BLaER1 treated with 17β-estradiol and CSF1 and Interleukin-3, amounts not matched to agents 10 nM and 100 nM (cell line): ENCODE data around the gene GPC6.

Experiments
- H3K27ac ChIP-seq, 11 experiments: shearing (Covaris generic); formaldehyde crosslinking; 2 replicates each; pipeline ENCODE4 v1.8.1; 2022
- H3K27me3 ChIP-seq, 11 experiments: shearing (Covaris generic); formaldehyde crosslinking; 2 replicates each; pipeline ENCODE4 v1.8.1; 2022
- H3K36me3 ChIP-seq, 11 experiments: shearing (Covaris generic); formaldehyde crosslinking; 2 replicates each; pipeline ENCODE4 v1.8.1; 2022
- H3K4me1 ChIP-seq, 10 experiments: shearing (Covaris generic); formaldehyde crosslinking; 2 replicates each; pipeline ENCODE4 v1.8.1; 2022
- H3K4me2 ChIP-seq, 11 experiments: shearing (Covaris generic); formaldehyde crosslinking; 2 replicates each; pipeline ENCODE4 v1.8.1; 2022
- H3K4me3 ChIP-seq, 10 experiments: shearing (Covaris generic); formaldehyde crosslinking; 2 replicates each; pipeline ENCODE4 v1.8.1; 2022
- H3K9ac ChIP-seq, 11 experiments: shearing (Covaris generic); formaldehyde crosslinking; 2 replicates each; pipeline ENCODE4 v1.8.1; 2022
- H3K9me3 ChIP-seq, 11 experiments: shearing (Covaris generic); formaldehyde crosslinking; replicated peaks in 1 of 11; 2 replicates each; pipeline ENCODE4 v1.8.1; 2022
- H4K20me1 ChIP-seq, 11 experiments: shearing (Covaris generic); formaldehyde crosslinking; 2 replicates each; pipeline ENCODE4 v1.8.1; 2022
- Cebpa-rat ChIP-seq, 11 experiments: shearing (Covaris generic); IDR thresholded peaks; 2 replicates each; pipeline ENCODE4 v1.8.1; 2022

Gene GPC6

GRCh38 chr13:94345374-94346195, 1119.0 kb downstream of the GPC6 start:
- Histone ChIP-seq H3K4me3 (no peak overlapping the region), H3K27ac (no peak overlapping the region; a peak in 1 of 22 replicates), H4K20me1 (no peaks in the 10 kb centered on the region), H3K9ac (no peak overlapping the region; a peak in 1 of 22 replicates), H3K9me3 (no peaks in the 10 kb centered on the region), H3K36me3 (no peaks in the 10 kb centered on the region), H3K27me3 (no peaks in the 10 kb centered on the region), H3K4me2 (peak overlapping the region in 8 of 11 experiments; percentile 1 to 57 (median 36); a peak in 8 of 22 replicates), H3K4me1 (peaks cover 5 to 18% (median 15%) of the 10 kb centered on the region in 10 experiments; a peak in 19 of 20 replicates)
- no peak for TF ChIP-seq Cebpa-rat (IDR thresholded peaks at IDR 0.05)

DNA sequence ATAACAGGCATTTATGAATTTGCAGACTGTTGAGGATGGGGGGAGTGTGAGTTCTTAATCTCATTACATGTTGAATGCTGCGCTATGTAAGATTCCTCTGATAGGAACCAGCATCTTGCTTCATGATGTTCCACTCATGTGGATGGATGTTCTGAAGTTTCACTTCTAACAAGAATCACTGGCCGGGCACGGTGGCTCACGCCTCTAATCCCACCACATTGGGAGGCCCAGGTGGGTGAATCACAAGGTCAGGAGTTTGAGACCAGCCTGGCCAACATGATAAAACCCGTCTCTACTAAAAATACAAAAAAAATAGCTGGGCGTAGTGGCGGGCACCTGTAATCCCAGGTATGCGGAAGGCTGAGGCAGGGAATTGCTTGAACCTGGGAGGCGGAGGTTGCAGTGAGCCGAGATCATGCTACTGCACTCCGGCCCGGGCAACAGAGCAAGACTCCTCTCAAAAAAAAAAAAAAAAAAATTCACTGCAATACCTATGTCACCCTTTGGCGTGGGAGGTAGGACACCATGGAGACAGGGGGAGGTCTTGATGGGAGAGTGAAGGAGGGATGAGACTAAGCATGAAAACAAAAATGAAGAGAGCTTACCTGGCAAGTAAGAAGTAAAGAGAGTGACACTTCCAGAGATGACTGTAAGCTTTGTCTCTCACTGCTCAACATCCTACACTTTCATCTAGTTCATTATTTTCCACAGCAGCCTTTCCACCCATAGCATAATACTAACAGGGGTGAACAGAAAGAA, 1119.8 kb downstream of the GPC6 start:
- no peaks in the 10 kb centered on the region for H3K9me3 ChIP-seq
- H3K27ac ChIP-seq, result no peak overlapping the region
- TF ChIP-seq Cebpa-rat (IDR thresholded peaks at IDR 0.05), result no peak
- no peaks in the 10 kb centered on the region for H3K36me3 ChIP-seq
- H3K4me3 ChIP-seq, result no peak overlapping the region
- no peaks in the 10 kb centered on the region for H3K27me3 ChIP-seq
- no peak overlapping the region for H3K4me2 ChIP-seq
- no peak overlapping the region for H3K9ac ChIP-seq
- no peaks in the 10 kb centered on the region for H4K20me1 ChIP-seq
- H3K4me1 ChIP-seq, result peaks cover 11 to 27% (median 16%) of the 10 kb centered on the region in 10 experiments; a peak in 19 of 20 replicates

- Histone ChIP-seq H3K36me3 (no peaks in the 10 kb centered on the region), H4K20me1 (no peaks in the 10 kb centered on the region), H3K4me2 (peak overlapping the region in 5 of 11 experiments; percentile 10 to 89 (median 64); a peak in 10 of 22 replicates), H3K4me3 (no peak overlapping the region), H3K27me3 (no peaks in the 10 kb centered on the region), H3K9ac (peak overlapping the region in 1 of 11 experiments; percentile 22; a peak in 1 of 22 replicates), H3K4me1 (peaks cover 0 to 30% (median 11%) of the 10 kb centered on the region in 10 experiments; a peak in 10 of 20 replicates), H3K27ac (peak overlapping the region in 3 of 11 experiments; percentile 19 to 53 (median 39); a peak in 6 of 22 replicates), H3K9me3 (peaks cover 0 to 2% (median 0%) of the 10 kb centered on the region in 11 experiments; a peak in 1 of 22 replicates)
- no peak for TF ChIP-seq Cebpa-rat (IDR thresholded peaks at IDR 0.05)
Measured at GRCh38 chr13:94351292-94351990, 1124.8 kb downstream of the GPC6 start.

GRCh38 chr13:94352057-94352456, 1125.5 kb downstream of the GPC6 start:
- Histone ChIP-seq H3K27ac (peak overlapping the region in 3 of 11 experiments; percentile 19 to 53 (median 39); a peak in 6 of 22 replicates), H4K20me1 (no peaks in the 10 kb centered on the region), H3K4me3 (no peak overlapping the region)

DNA sequence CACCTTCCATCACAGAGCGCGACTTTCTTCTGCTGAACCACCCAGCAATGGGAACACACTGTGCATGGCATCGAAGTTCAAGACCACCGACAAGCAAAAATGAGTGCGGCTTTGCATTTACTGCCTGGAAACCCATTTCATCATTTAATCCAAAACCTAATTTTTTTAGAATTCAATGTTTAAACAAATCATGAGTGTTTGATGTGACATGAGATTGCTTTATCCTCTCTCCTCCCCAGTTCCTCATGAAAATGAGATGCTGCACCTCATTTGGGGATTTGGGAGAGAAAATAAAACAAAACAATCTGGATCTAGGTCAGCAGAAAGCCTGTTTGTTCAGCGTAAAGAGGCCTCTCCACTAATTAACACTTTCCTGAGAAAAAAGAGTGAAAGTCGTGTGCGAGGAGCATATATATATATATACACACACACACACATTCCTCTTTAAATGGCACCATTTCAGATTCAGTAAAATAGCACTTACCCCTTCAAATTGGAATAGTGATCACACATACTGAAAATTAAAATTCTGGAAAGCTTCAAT, 1126.6 kb downstream of the GPC6 start:
- Histone ChIP-seq H4K20me1 (no peaks in the 10 kb centered on the region), H3K4me3 (no peak overlapping the region), H3K9ac (no peak overlapping the region), H3K9me3 (peaks cover 0 to 5% (median 0%) of the 10 kb centered on the region in 11 experiments; a peak in 2 of 22 replicates), H3K4me1 (peaks cover 0 to 30% (median 11%) of the 10 kb centered on the region in 10 experiments; a peak in 10 of 20 replicates), H3K36me3 (no peaks in the 10 kb centered on the region), H3K4me2 (peak overlapping the region in 1 of 11 experiments; percentile 89; a peak in 1 of 22 replicates), H3K27ac (no peak overlapping the region), H3K27me3 (no peaks in the 10 kb centered on the region)
- no peak for TF ChIP-seq Cebpa-rat (IDR thresholded peaks at IDR 0.05)

More at GRCh38 chr13:94352057-94352456, 1125.5 kb downstream of the GPC6 start:
- Histone ChIP-seq H3K27me3 (no peaks in the 10 kb centered on the region), H3K4me2 (peak overlapping the region in 5 of 11 experiments; percentile 20 to 89 (median 64); a peak in 8 of 22 replicates), H3K9me3 (peaks cover 0 to 5% (median 0%) of the 10 kb centered on the region in 11 experiments; a peak in 2 of 22 replicates), H3K9ac (peak overlapping the region in 1 of 11 experiments; percentile 22; a peak in 1 of 22 replicates), H3K4me1 (peaks cover 0 to 30% (median 11%) of the 10 kb centered on the region in 10 experiments; a peak in 10 of 20 replicates), H3K36me3 (no peaks in the 10 kb centered on the region)
- no peak for TF ChIP-seq Cebpa-rat (IDR thresholded peaks at IDR 0.05)

- peaks cover 0 to 9% (median 0%) of the 10 kb centered on the region in 10 experiments; a peak in 5 of 20 replicates for H3K4me1 ChIP-seq
- H3K36me3 ChIP-seq, result no peaks in the 10 kb centered on the region
- no peak overlapping the region for H3K9ac ChIP-seq
- H3K27me3 ChIP-seq, result no peaks in the 10 kb centered on the region
- no peak overlapping the region for H3K4me3 ChIP-seq
- H4K20me1 ChIP-seq, result no peaks in the 10 kb centered on the region
- no peak overlapping the region for H3K27ac ChIP-seq
- H3K4me2 ChIP-seq, result no peak overlapping the region
- no peak for TF ChIP-seq Cebpa-rat (IDR thresholded peaks at IDR 0.05)
- peaks cover 0 to 5% (median 0%) of the 10 kb centered on the region in 11 experiments; a peak in 2 of 22 replicates for H3K9me3 ChIP-seq
Measured at GRCh38 chr13:94359875-94360274, 1133.3 kb downstream of the GPC6 start.

DNA sequence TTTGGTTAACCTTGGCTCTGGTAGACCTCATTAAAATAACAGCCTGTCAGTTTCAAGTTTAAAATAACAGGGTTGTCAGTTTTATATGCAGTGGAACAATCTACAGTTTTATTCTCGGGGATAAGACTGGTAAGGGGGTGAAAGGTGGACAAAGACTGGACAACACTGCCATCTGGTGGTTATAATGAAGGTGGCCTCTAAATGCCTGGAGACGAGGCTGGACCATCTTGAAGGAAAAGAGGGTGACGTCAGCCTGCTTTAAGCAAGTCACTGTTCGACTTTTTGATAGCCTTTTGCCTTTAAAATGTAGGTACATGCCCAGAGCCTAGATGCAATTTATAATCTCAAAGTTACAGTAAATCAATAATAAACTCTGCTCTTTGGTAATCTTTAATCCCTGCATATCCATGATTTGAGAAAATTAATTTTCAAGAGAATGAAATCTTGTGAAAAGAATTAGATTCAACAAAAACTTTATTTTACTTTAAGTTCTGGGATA, 1135.9 kb downstream of the GPC6 start:
- H3K27ac ChIP-seq, result no peak overlapping the region
- H3K27me3 ChIP-seq, result no peaks in the 10 kb centered on the region
- H3K4me2 ChIP-seq, result no peak overlapping the region
- H3K4me3 ChIP-seq, result no peak overlapping the region
- no peaks in the 10 kb centered on the region for H3K9me3 ChIP-seq
- no peak overlapping the region for H3K9ac ChIP-seq
- H3K36me3 ChIP-seq, result no peaks in the 10 kb centered on the region
- H4K20me1 ChIP-seq, result no peaks in the 10 kb centered on the region
- no peak for TF ChIP-seq Cebpa-rat (IDR thresholded peaks at IDR 0.05)
- H3K4me1 ChIP-seq, result peaks cover 0 to 9% (median 0%) of the 10 kb centered on the region in 10 experiments; a peak in 2 of 20 replicates

- Histone ChIP-seq H3K4me3 (no peak overlapping the region), H4K20me1 (no peaks in the 10 kb centered on the region), H3K36me3 (no peaks in the 10 kb centered on the region), H3K4me1 (peaks cover 0 to 6% (median 0%) of the 10 kb centered on the region in 10 experiments; a peak in 2 of 20 replicates), H3K4me2 (no peak overlapping the region), H3K27me3 (no peaks in the 10 kb centered on the region), H3K9me3 (no peaks in the 10 kb centered on the region), H3K9ac (no peak overlapping the region), H3K27ac (no peak overlapping the region)
- no peak for TF ChIP-seq Cebpa-rat (IDR thresholded peaks at IDR 0.05)
Measured at GRCh38 chr13:94366677-94367076, 1140.1 kb downstream of the GPC6 start.
